A549 (cell line): ENCODE data around the gene MMP24. TPM values are rescaled to one million over a fixed set of nuclear protein-coding genes. Genes with fewer than 3 reads are reported as not detected.

Experiments
- ATOH8 ChIP-seq: fragments of 250-450 bp; sonication (Bioruptor Pico); IDR thresholded peaks from 2 replicates; pipeline ENCODE4 v1.5.0; 2020; ENCODE audit warnings: low read depth, mild to moderate bottlenecking, moderate library complexity
- BHLHE40 ChIP-seq: IDR thresholded peaks from 2 replicates; pipeline ENCODE4 v1.6.1; 2012; ENCODE audit warnings: low read depth, low read length, inconsistent platforms
- CBX2 ChIP-seq: fragments of 200-600 bp; sonication (generic); IDR thresholded peaks from 2 replicates; pipeline ENCODE4 v1.6.1; 2016; ENCODE audit warnings: low read depth, mild to moderate bottlenecking, borderline replicate concordance
- CBX8 ChIP-seq: fragments of 200-600 bp; sonication (generic); IDR thresholded peaks from 2 replicates; pipeline ENCODE4 v1.6.1; 2016
- CHD2 ChIP-seq: fragments of 150-350 bp; IDR thresholded peaks from 2 replicates; pipeline ENCODE4 v1.6.1; 2014; ENCODE audit warnings: low read length; ENCODE audit not compliant: partially characterized antibody
- CHD4 ChIP-seq: fragments of 200-600 bp; sonication (generic); IDR thresholded peaks from 2 replicates; pipeline ENCODE4 v1.6.1; 2016; ENCODE audit warnings: antibody characterized with exemption, mild to moderate bottlenecking, borderline replicate concordance
- EHF ChIP-seq: fragments of 250-450 bp; sonication (Bioruptor Pico); IDR thresholded peaks from 2 replicates; pipeline ENCODE4 v1.5.0; 2020; ENCODE audit warnings: mild to moderate bottlenecking
- ELK1 ChIP-seq: fragments of 150-350 bp; IDR thresholded peaks from 2 replicates; pipeline ENCODE4 v1.6.1; 2014; ENCODE audit warnings: low read depth, mild to moderate bottlenecking, low read length
- FOSB ChIP-seq: fragments of 250-450 bp; sonication (Bioruptor Pico); IDR thresholded peaks from 2 replicates; pipeline ENCODE4 v1.5.0; 2020; ENCODE audit warnings: mild to moderate bottlenecking, moderate library complexity
- GATA3 ChIP-seq: IDR thresholded peaks from 2 replicates; pipeline ENCODE4 v1.6.1; 2012; ENCODE audit warnings: borderline replicate concordance
- HMGXB4 ChIP-seq: fragments of 250-450 bp; sonication (Bioruptor Pico); IDR thresholded peaks from 2 replicates; pipeline ENCODE4 v1.5.0; 2021; ENCODE audit warnings: mild to moderate bottlenecking, moderate library complexity, borderline replicate concordance
- HOXA7 ChIP-seq: fragments of 250-450 bp; sonication (Bioruptor Pico); IDR thresholded peaks from 2 replicates; pipeline ENCODE4 v1.5.0; 2020; ENCODE audit warnings: mild to moderate bottlenecking, moderate library complexity
- HOXB13 ChIP-seq: fragments of 250-450 bp; sonication (Bioruptor Pico); IDR thresholded peaks from 2 replicates; pipeline ENCODE4 v1.5.0; 2020; ENCODE audit warnings: low read depth, mild to moderate bottlenecking, moderate library complexity
- JUNB ChIP-seq: fragments of >200 bp; sonication (Bioruptor Twin); formaldehyde crosslinking; IDR thresholded peaks from 2 replicates; pipeline ENCODE4 v1.6.1; 2016
- KDM1A ChIP-seq: fragments of 200-600 bp; sonication (generic); IDR thresholded peaks from 2 replicates; pipeline ENCODE4 v1.6.1; 2016; ENCODE audit warnings: low read depth, mild to moderate bottlenecking
- MAX ChIP-seq: IDR thresholded peaks from 2 replicates; pipeline ENCODE4 v1.6.1; 2012
- MAZ ChIP-seq: fragments of 150-350 bp; IDR thresholded peaks from 2 replicates; pipeline ENCODE4 v1.6.1; 2014; ENCODE audit warnings: antibody characterized with exemption, low read depth, low read length, borderline replicate concordance
- MYC ChIP-seq: IDR thresholded peaks from 2 replicates; pipeline ENCODE4 v1.6.1; 2012; ENCODE audit warnings: mild to moderate bottlenecking, inconsistent platforms, low read length, improper control_type of control experiment, borderline replicate concordance
- NFE2L2 ChIP-seq: fragments of 150-350 bp; conservative IDR thresholded peaks from 2 replicates; pipeline ENCODE4 v1.6.1; 2014; ENCODE audit warnings: low read length
- NR3C1 ChIP-seq: fragments of >200 bp; sonication (Bioruptor Twin); formaldehyde crosslinking; IDR thresholded peaks from 3 replicates; pipeline ENCODE4 v1.6.1; 2017
- PBX3 ChIP-seq: IDR thresholded peaks from 2 replicates; pipeline ENCODE4 v1.6.1; 2012
- POLR2AphosphoS2 ChIP-seq: conservative IDR thresholded peaks from 2 replicates; pipeline ENCODE4 v1.6.1; 2012; ENCODE audit warnings: low read length, improper control_type of control experiment, inconsistent platforms
- RAD21 ChIP-seq, 2 experiments: fragments of >200 bp in 1 of 2; sonication (Bioruptor Twin) in 1 of 2; formaldehyde crosslinking in 1 of 2; IDR thresholded peaks in 1 of 2; conservative IDR thresholded peaks in 1 of 2; 2 replicates in 1 of 2; 3 replicates in 1 of 2; pipeline ENCODE4 v1.6.1; 2012 to 2018; ENCODE audit warnings: inconsistent platforms in 1 of 2
- REST ChIP-seq: fragments of 200-600 bp; sonication (generic); IDR thresholded peaks from 2 replicates; pipeline ENCODE4 v1.6.1; 2016; ENCODE audit warnings: antibody characterized with exemption, mild to moderate bottlenecking, moderate library complexity
- RNF2 ChIP-seq: fragments of 200-600 bp; sonication (generic); IDR thresholded peaks from 2 replicates; pipeline ENCODE4 v1.6.1; 2016; ENCODE audit warnings: low read depth, mild to moderate bottlenecking, antibody characterized with exemption, moderate library complexity, borderline replicate concordance
- SREBF2 ChIP-seq: fragments of 450-650 bp; IDR thresholded peaks from 2 replicates; pipeline ENCODE4 v1.6.1; 2014; ENCODE audit warnings: mild to moderate bottlenecking, moderate library complexity
- TP53 ChIP-seq: fragments of 250-450 bp; sonication (Bioruptor Pico); IDR thresholded peaks from 2 replicates; pipeline ENCODE4 v1.5.0; 2021; ENCODE audit warnings: mild to moderate bottlenecking, moderate library complexity
- ZC3H11A ChIP-seq: fragments of 450-650 bp; IDR thresholded peaks from 2 replicates; pipeline ENCODE4 v1.6.1; 2014; ENCODE audit warnings: antibody characterized with exemption, mild to moderate bottlenecking
- ZFP36 ChIP-seq: fragments of 450-650 bp; IDR thresholded peaks from 2 replicates; pipeline ENCODE4 v1.6.1; 2014; ENCODE audit warnings: borderline replicate concordance; ENCODE audit not compliant: partially characterized antibody
- ZSCAN20 ChIP-seq: fragments of 250-450 bp; sonication (Bioruptor Pico); IDR thresholded peaks from 2 replicates; pipeline ENCODE4 v1.8.0; 2022; ENCODE audit warnings: mild to moderate bottlenecking, moderate library complexity
- polyA plus RNA-seq, 4 experiments: library from polyadenylated mRNA; depleted of rRNA in 3 of 4; stranded (reverse); fragments of >200 nt; fragmentation: RNase III in 1 of 4; extraction: RNeasy Plus Mini Kit Qiagen cat#74134 plus additional on column Dnase treatment in 1 of 4; gene quantifications; 2 replicates in 3 of 4; 3 replicates in 1 of 4; pipeline ENCODE4 v1.2.3, GENCODE V29; 2011 to 2017

MMP24 gene
- polyA plus RNA-seq, 2 of the 4 experiments (the other 2 are of a cell fraction), result 21.3 to 33.3 TPM

- TF ChIP-seq PBX3, result no peak
- TF ChIP-seq FOSB (CRISPR knock-in tag), result no peak
- TF ChIP-seq HOXB13 (CRISPR knock-in tag), result no peak
- TF ChIP-seq ELK1, result no peak
- TF ChIP-seq REST, result no peak
- TF ChIP-seq MAX, result peak; percentile 63
- no peak for TF ChIP-seq ATOH8 (CRISPR knock-in tag)
- no peak for TF ChIP-seq ZC3H11A
- TF ChIP-seq BHLHE40, result no peak
- peak; percentile 96 to 97 for TF ChIP-seq RAD21 (conservative IDR thresholded peaks at IDR 0.05 in 1 of 2, IDR thresholded peaks at IDR 0.05 in 1 of 2)
- TF ChIP-seq NR3C1, result no peak
- TF ChIP-seq HOXA7 (CRISPR knock-in tag), result no peak
- no peak for TF ChIP-seq JUNB
- no peak for TF ChIP-seq HMGXB4 (CRISPR knock-in tag)
- no peak for TF ChIP-seq EHF
- no peak for TF ChIP-seq SREBF2
- no peak for TF ChIP-seq KDM1A
- TF ChIP-seq CHD4, result no peak
- no peak for TF ChIP-seq CBX8
- TF ChIP-seq POLR2AphosphoS2, result no peak
- no peak for TF ChIP-seq NFE2L2
- 0 out of 2 replicates have a peak, but pooled peaks have one; percentile 2 for TF ChIP-seq GATA3
- no peak for TF ChIP-seq MYC
- TF ChIP-seq MAZ, result no peak
- no peak for TF ChIP-seq CBX2
- no peak for TF ChIP-seq CHD2
- no peak for TF ChIP-seq TP53 (CRISPR knock-in tag)
- TF ChIP-seq RNF2, result no peak
- TF ChIP-seq ZFP36, result no peak
- no peak for TF ChIP-seq ZSCAN20 (CRISPR knock-in tag)
These were observed 77.4 kb downstream of the MMP24 start (continued) for GRCh38 chr20:35303735-35304491.
